CD14-positive monocyte (primary cell): ENCODE data around the gene SUGCT. TPM values are rescaled to one million over a fixed set of nuclear protein-coding genes. Genes with fewer than 3 reads are reported as not detected.
"Not testable (repeated sequence)": the region's sequence is repeated elsewhere in the genome, so short reads cannot be mapped to it uniquely, and the experiment has no call there.

Experiments used
- DNase-seq, 3 donors: peaks; one replicate each; pipeline ENCODE4 v3.0.0-alpha.2; 2011 to 2022
- H2AFZ ChIP-seq: 2 replicates; pipeline ENCODE4 v1.6.0; 2012; ENCODE audit warnings: mild to moderate bottlenecking, low read depth, low read length, inconsistent platforms; ENCODE audit not compliant: insufficient read depth, poor library complexity, severe bottlenecking
- H3K27ac ChIP-seq, 2 donors: 1 replicate in 1 of 2; 2 replicates in 1 of 2; pipeline ENCODE4 v1.5.1; 2012 to 2013; ENCODE audit warnings: low read length in 2 of 2, control low read depth in 1 of 2, inconsistent platforms in 1 of 2, low read depth in 1 of 2, mild to moderate bottlenecking in 1 of 2
- H3K27me3 ChIP-seq, 2 donors: one replicate each; pipeline versions ENCODE4 v1.6.0 to v1.6.1; 2011 to 2013; ENCODE audit warnings: low read length in 2 of 2; ENCODE audit not compliant: control insufficient read depth in 2 of 2, insufficient read depth in 2 of 2
- H3K36me3 ChIP-seq, 2 donors: replicated peaks in 1 of 2; 1 replicate in 1 of 2; 2 replicates in 1 of 2; pipeline versions ENCODE4 v1.5.1 to v1.6.1; 2012 to 2013; ENCODE audit warnings: low read length in 2 of 2, control low read depth in 1 of 2, inconsistent platforms in 1 of 2, mild to moderate bottlenecking in 1 of 2; ENCODE audit not compliant: insufficient read depth in 2 of 2, control insufficient read depth in 1 of 2
- H3K4me1 ChIP-seq, 2 donors: 1 replicate in 1 of 2; 2 replicates in 1 of 2; pipeline versions ENCODE4 v1.5.1 to v1.6.1; 2012 to 2013; ENCODE audit warnings: low read length in 2 of 2, control low read depth in 1 of 2, inconsistent platforms in 1 of 2, mild to moderate bottlenecking in 1 of 2, moderate library complexity in 1 of 2; ENCODE audit not compliant: insufficient read depth in 2 of 2, control insufficient read depth in 1 of 2
- H3K4me2 ChIP-seq: replicated peaks from 2 replicates; pipeline ENCODE3; 2012; ENCODE audit warnings: low read length, moderate library complexity, mild to moderate bottlenecking; ENCODE audit not compliant: poor library complexity, severe bottlenecking; ENCODE audit errors: extremely low read depth
- H3K4me3 ChIP-seq, 3 experiments: fragments of 200-600 bp in 1 of 3; sonication (generic) in 1 of 3; replicated peaks in 1 of 3; 1 replicate in 2 of 3; 2 replicates in 1 of 3; pipeline ENCODE4 v1.5.1; 2011 to 2013; ENCODE audit warnings: low read length in 3 of 3, mild to moderate bottlenecking in 3 of 3, control low read depth in 2 of 3, low read depth in 2 of 3, inconsistent platforms in 1 of 3, moderate library complexity in 1 of 3
- H3K79me2 ChIP-seq: 2 replicates; pipeline ENCODE4 v1.6.0; 2012; ENCODE audit warnings: mild to moderate bottlenecking, control low read depth, inconsistent platforms, low read length, moderate library complexity; ENCODE audit not compliant: insufficient read depth
- H3K9ac ChIP-seq: 2 replicates; pipeline ENCODE4 v1.6.0; 2017; ENCODE audit warnings: low read length, mild to moderate bottlenecking; ENCODE audit not compliant: insufficient read depth, poor library complexity, severe bottlenecking
- H3K9me3 ChIP-seq, 2 donors: replicated peaks in 1 of 2; 1 replicate in 1 of 2; 2 replicates in 1 of 2; pipeline versions ENCODE4 v1.5.1 to v1.6.1; 2012 to 2013; ENCODE audit warnings: low read length in 2 of 2, control low read depth in 1 of 2; ENCODE audit not compliant: control insufficient read depth in 1 of 2, insufficient read depth in 1 of 2
- H4K20me1 ChIP-seq: 2 replicates; pipeline ENCODE4 v1.6.0; 2012; ENCODE audit warnings: mild to moderate bottlenecking, low read length, control low read depth, moderate library complexity; ENCODE audit not compliant: insufficient read depth
- H3K27ac Mint-ChIP-seq, 7 donors: one replicate each; pipeline ENCODE4 v1.8.0; 2020; ENCODE audit warnings: mild to moderate bottlenecking in 7 of 7, mixed read lengths in 7 of 7, moderate library complexity in 6 of 7, inconsistent platforms in 2 of 7
- H3K27me3 Mint-ChIP-seq, 3 donors: one replicate each; pipeline ENCODE4 v1.8.0; 2021 to 2022; ENCODE audit warnings: low read depth in 3 of 3, mild to moderate bottlenecking in 3 of 3, mixed read lengths in 3 of 3, moderate library complexity in 3 of 3, inconsistent platforms in 1 of 3
- H3K36me3 Mint-ChIP-seq, 2 donors: one replicate each; pipeline ENCODE4 v1.8.0; 2020; ENCODE audit warnings: mixed read lengths in 2 of 2, inconsistent platforms in 1 of 2, mild to moderate bottlenecking in 1 of 2
- H3K4me1 Mint-ChIP-seq: one replicate; pipeline ENCODE4 v1.8.0; 2020; ENCODE audit warnings: mild to moderate bottlenecking, mixed read lengths
- H3K4me3 Mint-ChIP-seq, 2 donors: one replicate each; pipeline ENCODE4 v1.8.0; 2020; ENCODE audit warnings: mild to moderate bottlenecking in 2 of 2, mixed read lengths in 2 of 2, moderate library complexity in 1 of 2
- H3K9me3 Mint-ChIP-seq, 7 donors: one replicate each; pipeline ENCODE4 v1.8.0; 2020 to 2022; ENCODE audit warnings: mixed read lengths in 7 of 7, mild to moderate bottlenecking in 6 of 7, moderate library complexity in 6 of 7, inconsistent platforms in 2 of 7
- WGBS: methylation state at CpG from one replicate; pipeline ENCODE4 v1.1.5; 2013; ENCODE audit warnings: missing lambda C conversion rate; ENCODE audit not compliant: insufficient coverage; 5-methylcytosine and 5-hydroxymethylcytosine counted together
- intact Hi-C, 2 donors: fragments of 100-400 bp; cut with micrococcal nuclease; formaldehyde crosslinking; loops; one replicate each; pipeline versions ENCODE4 v1.15.0 to v1.15.1; 2023
- polyA plus RNA-seq, 3 donors: library from polyadenylated mRNA; depleted of rRNA in 1 of 3; unstranded in 2 of 3; stranded (reverse) in 1 of 3; fragments of 300-500 nt in 2 of 3; fragments of >200 nt in 1 of 3; fragmentation: Illumina TruSeq in 2 of 3; gene quantifications; 1 replicate in 2 of 3; 2 replicates in 1 of 3; pipeline ENCODE4 v1.2.3, GENCODE V29; 2012 to 2021
- TF ChIP-seq, protein P1 (sequence below): fragments of 200-600 bp; IDR thresholded peaks from one replicate; pipeline ENCODE4 v1.8.0; 2022; ENCODE audit warnings: antibody characterized with exemption, mild to moderate bottlenecking

The SUGCT gene
- polyA plus RNA-seq, 3 donors = not detected

DNA sequence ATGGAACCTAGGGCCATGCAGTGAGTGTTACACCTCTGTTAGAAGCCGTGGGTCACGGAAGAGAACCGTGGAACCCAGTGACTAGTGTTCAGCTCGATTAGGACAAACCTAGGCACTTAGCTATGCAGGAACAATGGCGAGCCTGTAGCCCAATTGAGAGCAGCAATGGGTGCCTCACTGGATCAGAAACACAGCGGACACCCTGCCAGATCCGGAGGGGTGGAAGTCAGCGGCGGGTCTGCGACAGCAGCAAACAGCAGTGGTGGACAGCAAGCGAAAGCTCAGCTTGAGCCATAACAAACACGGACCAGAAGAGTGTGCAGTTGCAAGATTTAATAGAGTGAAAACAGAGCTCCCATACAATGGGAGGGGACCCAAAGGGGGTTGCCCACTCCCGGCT, 38.3 kb downstream of the SUGCT start:
- H3K4me1 Mint-ChIP-seq, H3K79me2 ChIP-seq, DNase-seq, H3K4me3 ChIP-seq, H3K4me2 ChIP-seq, H3K4me1 ChIP-seq, H3K27me3 ChIP-seq, H3K36me3 Mint-ChIP-seq, H3K36me3 ChIP-seq, H3K27me3 Mint-ChIP-seq, H4K20me1 ChIP-seq, H3K9me3 Mint-ChIP-seq, H3K27ac Mint-ChIP-seq, intact Hi-C loops, H3K9me3 ChIP-seq, H3K4me3 Mint-ChIP-seq, H3K9ac ChIP-seq, H3K27ac ChIP-seq, H2AFZ ChIP-seq: not testable (repeated sequence)
- WGBS = 97% methylated on average over 8 of the region's 13 CpGs

DNA sequence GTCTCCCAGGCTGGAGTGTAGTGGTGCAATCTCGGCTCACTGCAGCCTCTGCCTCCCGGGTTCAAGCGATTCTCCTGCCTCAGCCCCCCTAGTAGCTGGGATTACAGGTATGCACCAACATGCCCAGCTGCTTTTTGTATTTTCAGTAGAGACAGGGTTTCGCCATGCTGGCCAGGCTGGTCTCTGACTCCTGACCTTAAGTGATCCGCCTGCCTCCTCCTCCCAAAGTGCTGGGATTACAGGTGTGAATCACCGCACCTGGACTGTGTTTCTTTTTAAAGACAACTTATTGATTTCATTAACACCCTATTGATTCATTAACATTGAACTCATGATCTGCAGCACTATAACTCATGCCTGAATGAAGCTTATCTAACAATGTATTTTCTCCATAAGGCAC, 40.5 kb downstream of the SUGCT start:
- H3K27ac ChIP-seq, H2AFZ ChIP-seq, H3K9me3 ChIP-seq, H3K79me2 ChIP-seq, H3K27me3 ChIP-seq, H3K9ac ChIP-seq, H3K4me3 Mint-ChIP-seq, H3K4me1 Mint-ChIP-seq, H3K36me3 ChIP-seq, H3K9me3 Mint-ChIP-seq, H3K36me3 Mint-ChIP-seq, H3K4me2 ChIP-seq, H3K27ac Mint-ChIP-seq, DNase-seq, intact Hi-C loops, H3K27me3 Mint-ChIP-seq, H4K20me1 ChIP-seq, H3K4me1 ChIP-seq, H3K4me3 ChIP-seq: not testable (repeated sequence)
- 100% methylated on average over 2 of the region's 6 CpGs for WGBS

DNA sequence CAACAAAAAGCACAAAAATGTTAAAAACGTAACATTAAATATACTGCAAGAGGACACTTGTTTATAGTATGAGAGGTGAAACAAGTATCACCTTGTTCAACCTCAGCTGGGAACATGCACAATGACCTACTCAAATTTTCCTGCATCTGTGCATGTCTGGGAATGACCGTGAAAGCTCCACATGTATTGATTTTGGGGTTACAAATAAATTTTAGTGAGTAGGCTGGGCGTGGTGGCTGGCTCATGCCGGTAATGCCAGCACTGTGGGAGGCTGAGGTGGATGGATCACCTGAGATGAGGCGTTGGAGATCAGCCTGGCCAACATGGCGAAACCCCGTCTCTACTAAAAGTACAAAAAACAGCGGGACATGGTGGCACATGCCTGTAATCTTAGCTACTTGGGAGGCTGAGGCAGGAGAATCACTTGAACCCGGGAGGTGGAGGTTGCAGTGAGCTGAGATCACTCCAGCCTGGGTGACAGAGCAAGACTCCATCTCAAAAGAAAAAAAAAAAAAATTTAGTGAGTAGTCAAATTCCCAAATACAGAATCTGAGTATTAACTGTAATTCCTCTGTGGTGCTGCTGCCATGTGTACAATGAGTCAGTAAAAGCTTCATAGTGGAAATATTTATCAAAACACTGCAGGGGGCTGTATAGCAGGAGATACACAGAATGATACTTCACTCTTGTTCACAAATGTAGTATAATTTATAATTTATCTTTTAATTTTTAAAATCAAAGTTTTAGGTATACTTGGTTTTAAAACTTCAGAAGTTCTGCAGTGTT, 41.1 kb downstream of the SUGCT start:
- Mint-ChIP-seq H3K36me3 (no peaks in the 10 kb centered on the region), H3K9me3 (peaks cover 0 to 2% (median 0%) of the 10 kb centered on the region in 7 donors), H3K27ac (peak overlapping the region in 1 of 7 donors; percentile 16), H3K27me3 (peaks cover 0 to 2% (median 0%) of the 10 kb centered on the region in 3 donors), H3K4me3 (no peak overlapping the region), H3K4me1 (no peaks in the 10 kb centered on the region)
- TF ChIP-seq, protein P1, sequence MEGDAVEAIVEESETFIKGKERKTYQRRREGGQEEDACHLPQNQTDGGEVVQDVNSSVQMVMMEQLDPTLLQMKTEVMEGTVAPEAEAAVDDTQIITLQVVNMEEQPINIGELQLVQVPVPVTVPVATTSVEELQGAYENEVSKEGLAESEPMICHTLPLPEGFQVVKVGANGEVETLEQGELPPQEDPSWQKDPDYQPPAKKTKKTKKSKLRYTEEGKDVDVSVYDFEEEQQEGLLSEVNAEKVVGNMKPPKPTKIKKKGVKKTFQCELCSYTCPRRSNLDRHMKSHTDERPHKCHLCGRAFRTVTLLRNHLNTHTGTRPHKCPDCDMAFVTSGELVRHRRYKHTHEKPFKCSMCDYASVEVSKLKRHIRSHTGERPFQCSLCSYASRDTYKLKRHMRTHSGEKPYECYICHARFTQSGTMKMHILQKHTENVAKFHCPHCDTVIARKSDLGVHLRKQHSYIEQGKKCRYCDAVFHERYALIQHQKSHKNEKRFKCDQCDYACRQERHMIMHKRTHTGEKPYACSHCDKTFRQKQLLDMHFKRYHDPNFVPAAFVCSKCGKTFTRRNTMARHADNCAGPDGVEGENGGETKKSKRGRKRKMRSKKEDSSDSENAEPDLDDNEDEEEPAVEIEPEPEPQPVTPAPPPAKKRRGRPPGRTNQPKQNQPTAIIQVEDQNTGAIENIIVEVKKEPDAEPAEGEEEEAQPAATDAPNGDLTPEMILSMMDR = no peak
- H3K36me3 ChIP-seq = no peaks in the 10 kb centered on the region
- no peak overlapping the region for H3K9ac ChIP-seq
- no peak overlapping the region for H3K4me3 ChIP-seq
- DNase-seq = no peak
- H2AFZ ChIP-seq = no peak overlapping the region
- 89% methylated on average over 4 of the region's 9 CpGs for WGBS
- intact Hi-C loops = no loop called here
- no peaks in the 10 kb centered on the region for H3K27me3 ChIP-seq
- no peaks in the 10 kb centered on the region for H3K4me1 ChIP-seq
- no peaks in the 10 kb centered on the region for H3K9me3 ChIP-seq
- H3K79me2 ChIP-seq = no peaks in the 10 kb centered on the region
- no peak overlapping the region for H3K27ac ChIP-seq
- H3K4me2 ChIP-seq = no peak overlapping the region
- no peaks in the 10 kb centered on the region for H4K20me1 ChIP-seq
